Sigmoid colon (tissue), 7 donors: ENCODE data around the gene DIAPH2. TPM values are rescaled to one million over a fixed set of nuclear protein-coding genes. Genes with fewer than 3 reads are reported as not detected.
"Not testable (repeated sequence)": the region's sequence is repeated elsewhere in the genome, so short reads cannot be mapped to it uniquely, and the experiment has no call there.

Source experiments
- DNase-seq: peaks from one replicate; pipeline ENCODE4 v3.0.0-alpha.2; 2019
- H3K27ac ChIP-seq, 4 donors: fragments of 200-600 bp; sonication (generic); one replicate each; pipeline ENCODE4 v1.5.1; 2016 to 2019; ENCODE audit warnings: mild to moderate bottlenecking in 1 of 4
- H3K27me3 ChIP-seq, 3 donors: fragments of 200-600 bp; sonication (generic); one replicate each; pipeline ENCODE4 v1.5.1; 2019; ENCODE audit warnings: mild to moderate bottlenecking in 1 of 3
- H3K36me3 ChIP-seq, 4 donors: fragments of 200-600 bp; sonication (generic); one replicate each; pipeline ENCODE4 v1.5.1; 2016 to 2019
- H3K4me1 ChIP-seq, 4 donors: fragments of 200-600 bp; sonication (generic); one replicate each; pipeline ENCODE4 v1.5.1; 2017 to 2019
- H3K4me3 ChIP-seq, 4 donors: fragments of 200-600 bp; sonication (generic); one replicate each; pipeline ENCODE4 v1.5.1; 2017 to 2019; ENCODE audit warnings: mild to moderate bottlenecking in 2 of 4, moderate library complexity in 1 of 4
- H3K9me3 ChIP-seq, 4 donors: fragments of 200-600 bp in 3 of 4; sonication (generic) in 3 of 4; one replicate each; pipeline versions ENCODE4 v1.5.1 to v1.6.1; 2013 to 2019
- EP300 ChIP-seq, 4 donors: sonication (generic); formaldehyde crosslinking; IDR thresholded peaks; one replicate each; pipeline ENCODE4 v1.6.1; 2017; ENCODE audit warnings: antibody characterized with exemption in 4 of 4
- POLR2A ChIP-seq, 2 donors: fragments of 450-650 bp; IDR thresholded peaks; one replicate each; pipeline ENCODE4 v1.6.1; 2016; ENCODE audit warnings: antibody characterized with exemption in 2 of 2, mild to moderate bottlenecking in 2 of 2, moderate library complexity in 2 of 2
- POLR2AphosphoS5 ChIP-seq, 4 donors: sonication (generic); formaldehyde crosslinking; IDR thresholded peaks; one replicate each; pipeline ENCODE4 v1.6.1; 2017; ENCODE audit warnings: antibody characterized with exemption in 4 of 4
- WGBS, 2 donors: extraction: QIAGEN DNeasy Blood & Tissue Kit; methylation state at CpG; one replicate each; pipeline ENCODE4 v1.1.7; 2013; 5-methylcytosine and 5-hydroxymethylcytosine counted together
- intact Hi-C: fragments of 100-400 bp; cut with DNase I; formaldehyde crosslinking; loops from one replicate; pipeline ENCODE4 v1.15.1; 2023
- polyA plus RNA-seq, 3 donors: library from polyadenylated mRNA; stranded (reverse); fragments of 200-250 nt; gene quantifications; one replicate each; pipeline ENCODE4 v1.2.3, GENCODE V29; 2013
- total RNA-seq, 4 donors: library from RNA; depleted of rRNA; stranded (reverse); fragments of >200 nt; gene quantifications; one replicate each; pipeline ENCODE4 v1.1.0, GENCODE V29; 2016
- TF ChIP-seq, protein P1 (sequence below), 4 experiments: fragments of 450-650 bp in 3 of 4; fragments of 200-600 bp in 1 of 4; IDR thresholded peaks; one replicate each; pipeline ENCODE4 v1.5.1; 2016 to 2019; ENCODE audit warnings: antibody characterized with exemption in 4 of 4, mild to moderate bottlenecking in 3 of 4, moderate library complexity in 2 of 4
- donor health status: healthy with polysubstance abuse.
- donor health status: Bipolar disorder and iron deficiency.
- donor health status: healthy.

Gene DIAPH2
- total and polyA plus RNA-seq, 7 donors = 6.6 to 31.3 (median 21.7) TPM

DNA sequence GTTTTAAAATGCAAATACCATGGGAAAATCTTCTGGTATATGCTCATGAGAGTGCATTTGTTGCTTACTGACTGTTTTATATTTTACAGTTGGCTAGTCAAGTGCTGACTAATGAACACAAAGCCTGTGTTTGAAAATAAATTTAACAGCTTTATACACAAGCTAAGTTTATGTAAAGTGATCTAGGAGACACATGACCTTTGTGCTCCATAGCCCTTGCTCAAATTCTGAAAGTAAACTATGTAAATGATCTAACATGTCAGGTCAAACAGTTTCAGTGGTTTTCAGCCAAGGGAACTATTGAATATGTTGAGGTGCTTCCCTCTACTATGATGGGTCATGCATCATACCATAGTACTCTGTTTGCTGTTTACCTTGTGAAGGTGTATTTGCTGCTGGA is 36.7 kb downstream of the DIAPH2 start:
- Histone ChIP-seq H3K27ac (no peak overlapping the region), H3K27me3 (no peaks in the 10 kb centered on the region), H3K4me1 (no peaks in the 10 kb centered on the region), H3K36me3 (no peaks in the 10 kb centered on the region), H3K4me3 (no peak overlapping the region), H3K9me3 (no peaks in the 10 kb centered on the region)
- no peak for DNase-seq
- no peak for TF ChIP-seq EP300 (IDR thresholded peaks at IDR 0.05)
- no peak for TF ChIP-seq POLR2AphosphoS5 (IDR thresholded peaks at IDR 0.05)
- TF ChIP-seq POLR2A (IDR thresholded peaks at IDR 0.05) = no peak
- TF ChIP-seq, protein P1, sequence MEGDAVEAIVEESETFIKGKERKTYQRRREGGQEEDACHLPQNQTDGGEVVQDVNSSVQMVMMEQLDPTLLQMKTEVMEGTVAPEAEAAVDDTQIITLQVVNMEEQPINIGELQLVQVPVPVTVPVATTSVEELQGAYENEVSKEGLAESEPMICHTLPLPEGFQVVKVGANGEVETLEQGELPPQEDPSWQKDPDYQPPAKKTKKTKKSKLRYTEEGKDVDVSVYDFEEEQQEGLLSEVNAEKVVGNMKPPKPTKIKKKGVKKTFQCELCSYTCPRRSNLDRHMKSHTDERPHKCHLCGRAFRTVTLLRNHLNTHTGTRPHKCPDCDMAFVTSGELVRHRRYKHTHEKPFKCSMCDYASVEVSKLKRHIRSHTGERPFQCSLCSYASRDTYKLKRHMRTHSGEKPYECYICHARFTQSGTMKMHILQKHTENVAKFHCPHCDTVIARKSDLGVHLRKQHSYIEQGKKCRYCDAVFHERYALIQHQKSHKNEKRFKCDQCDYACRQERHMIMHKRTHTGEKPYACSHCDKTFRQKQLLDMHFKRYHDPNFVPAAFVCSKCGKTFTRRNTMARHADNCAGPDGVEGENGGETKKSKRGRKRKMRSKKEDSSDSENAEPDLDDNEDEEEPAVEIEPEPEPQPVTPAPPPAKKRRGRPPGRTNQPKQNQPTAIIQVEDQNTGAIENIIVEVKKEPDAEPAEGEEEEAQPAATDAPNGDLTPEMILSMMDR (IDR thresholded peaks at IDR 0.05) = no peak
- intact Hi-C loops = no loop called here

DNA sequence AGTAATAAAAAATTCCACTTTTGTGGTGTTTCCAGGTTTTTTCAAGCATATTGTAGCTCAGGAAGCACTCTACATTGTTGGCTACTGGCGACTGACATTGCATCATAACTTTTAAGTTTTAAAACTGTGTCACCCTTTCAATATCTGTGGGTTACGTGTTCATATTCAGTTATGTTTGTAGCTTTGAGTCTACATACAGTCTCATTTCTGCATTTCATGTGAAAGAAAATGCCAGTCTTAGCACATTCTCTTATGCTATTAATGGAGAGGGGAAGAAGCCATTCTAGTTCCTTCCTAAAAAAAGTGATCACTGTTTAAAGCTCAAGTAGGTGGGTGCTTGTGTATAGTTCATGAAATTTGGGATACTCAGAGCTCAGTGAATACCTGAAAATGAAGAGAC is 38.1 kb downstream of the DIAPH2 start:
- H3K4me1 ChIP-seq = no peaks in the 10 kb centered on the region

DNA sequence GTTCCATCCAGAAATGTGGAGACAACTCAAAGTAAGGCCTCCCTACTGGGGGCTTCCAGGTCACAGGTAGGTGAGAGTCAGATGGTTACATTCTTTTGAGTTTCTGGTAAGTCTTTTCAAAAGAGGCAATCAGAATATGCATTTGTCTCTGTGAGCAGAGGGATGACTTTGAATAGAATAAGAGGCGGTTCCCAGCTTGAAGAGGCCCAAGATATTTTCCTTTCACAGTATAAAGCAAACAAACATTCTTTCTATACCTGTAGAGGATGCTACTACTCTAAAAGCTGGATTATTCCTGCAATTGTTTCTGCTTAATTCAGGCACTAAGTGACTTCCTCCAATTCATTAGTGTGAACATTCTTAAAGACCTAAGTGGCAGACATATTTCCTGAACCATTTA is 44.4 kb downstream of the DIAPH2 start:
- 92 to 97% methylated on average over 1 of the region's 1 CpG for WGBS, 2 donors
- Histone ChIP-seq H3K9me3 (no peaks in the 10 kb centered on the region), H3K36me3 (no peaks in the 10 kb centered on the region), H3K4me1 (no peaks in the 10 kb centered on the region), H3K27ac (no peak overlapping the region), H3K27me3 (no peaks in the 10 kb centered on the region), H3K4me3 (no peak overlapping the region)
- no peak for DNase-seq
- TF ChIP-seq POLR2A (IDR thresholded peaks at IDR 0.05) (no peak), POLR2AphosphoS5 (IDR thresholded peaks at IDR 0.05) (no peak), EP300 (IDR thresholded peaks at IDR 0.05) (no peak)
- TF ChIP-seq, protein P1 (IDR thresholded peaks at IDR 0.05) = no peak
- intact Hi-C loops = no loop called here

More for the DNA sequence above, 38.1 kb downstream of the DIAPH2 start:
- no peak for DNase-seq
- 83 to 89% methylated on average over 2 of the region's 2 CpGs for WGBS, 2 donors
- intact Hi-C loops = no loop called here
- Histone ChIP-seq H3K36me3 (no peaks in the 10 kb centered on the region), H3K27ac (no peak overlapping the region), H3K4me3 (no peak overlapping the region), H3K9me3 (no peaks in the 10 kb centered on the region), H3K27me3 (no peaks in the 10 kb centered on the region)
- TF ChIP-seq POLR2A (IDR thresholded peaks at IDR 0.05) = no peak

DNA sequence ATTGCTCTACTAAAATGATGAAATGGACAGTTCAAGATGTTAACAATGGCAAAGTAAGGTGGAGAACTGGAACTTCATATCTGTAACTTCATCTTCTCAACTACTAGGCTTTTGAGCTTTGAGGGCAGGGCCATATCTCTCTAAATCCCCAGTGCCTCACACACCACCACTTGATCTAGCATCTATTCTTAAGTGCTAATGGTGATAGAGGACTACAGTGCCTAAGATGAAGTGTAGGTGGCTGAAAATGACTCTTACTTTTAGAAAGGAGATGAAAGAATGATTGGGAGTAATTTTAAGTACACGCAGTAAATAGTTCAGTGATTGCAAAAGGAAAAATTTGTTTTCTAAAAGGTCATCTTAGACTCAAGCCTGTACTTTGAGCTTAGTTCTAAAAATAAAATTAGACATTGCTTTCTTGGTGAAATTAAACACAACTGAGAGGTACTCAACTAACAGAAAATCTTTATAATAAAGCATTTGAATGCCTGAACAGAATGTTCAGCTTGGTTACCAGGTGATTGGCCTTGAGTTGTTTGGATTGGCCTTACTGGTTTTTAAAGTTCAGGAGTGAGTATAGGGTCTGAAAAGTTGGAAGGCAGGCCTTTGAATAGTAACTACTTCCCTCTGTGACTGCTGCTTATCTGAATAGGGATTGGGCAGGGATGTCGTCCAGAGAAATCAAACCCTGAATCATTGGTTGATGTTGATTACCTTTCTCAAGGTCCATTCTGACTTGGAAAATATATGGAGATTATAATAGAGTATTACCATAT is 45.4 kb downstream of the DIAPH2 start:
- H3K9me3 ChIP-seq = no peaks in the 10 kb centered on the region
- 87 to 89% methylated on average over 2 of the region's 2 CpGs for WGBS, 2 donors
- no peak overlapping the region for H3K27ac ChIP-seq
- intact Hi-C loops = no loop called here
- TF ChIP-seq, protein P1 (IDR thresholded peaks at IDR 0.05) = no peak
- TF ChIP-seq POLR2A (IDR thresholded peaks at IDR 0.05) (no peak), EP300 (IDR thresholded peaks at IDR 0.05) (no peak), POLR2AphosphoS5 (IDR thresholded peaks at IDR 0.05) (no peak)
- H3K4me3 ChIP-seq = no peak overlapping the region
- no peaks in the 10 kb centered on the region for H3K27me3 ChIP-seq
- no peak for DNase-seq
- H3K4me1 ChIP-seq = no peaks in the 10 kb centered on the region
- H3K36me3 ChIP-seq = no peaks in the 10 kb centered on the region

DNA sequence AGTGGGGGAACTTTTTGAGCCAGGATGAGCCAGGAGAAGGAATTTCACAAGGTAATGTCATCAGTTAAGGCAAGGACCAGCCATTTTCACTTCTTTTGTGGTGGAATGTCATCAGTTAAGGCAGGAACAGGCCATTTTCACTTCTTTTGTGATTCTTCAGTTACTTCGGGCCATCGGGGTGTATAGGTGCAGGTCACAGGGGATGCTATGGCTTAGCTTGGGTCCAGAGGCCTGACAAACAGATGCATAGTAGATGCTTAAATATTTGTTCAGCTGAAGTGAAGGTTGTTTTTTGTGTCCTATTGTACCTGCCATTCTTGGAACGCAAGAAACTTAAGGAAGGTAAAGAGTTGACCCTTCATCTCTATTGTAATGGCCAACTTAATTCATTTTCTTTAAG is 46.4 kb downstream of the DIAPH2 start:
- intact Hi-C loops, H3K27ac ChIP-seq, H3K9me3 ChIP-seq, H3K4me1 ChIP-seq, H3K36me3 ChIP-seq, H3K27me3 ChIP-seq, DNase-seq, H3K4me3 ChIP-seq: not testable (repeated sequence)
- 96 to 97% methylated on average over 3 of the region's 3 CpGs for WGBS, 2 donors
